AG10803 (cell line): Measurements from ENCODE around the gene ZYG11B.
A peak's percentile ranks its signal among the peaks of the same experiment; 100 is the strongest.

Experiments
- DNase-seq: peaks from one replicate; pipeline ENCODE4 v3.0.0; 2010; ENCODE audit warnings: low read depth
- H3K4me3 ChIP-seq: 2 replicates; pipeline ENCODE4 v1.5.1; 2011; ENCODE audit warnings: mild to moderate bottlenecking, low read length, control low read depth
- CTCF ChIP-seq: conservative IDR thresholded peaks from 2 replicates; pipeline ENCODE4 v1.5.1; 2011; ENCODE audit warnings: mild to moderate bottlenecking, low read length, control low read depth, inconsistent platforms

ZYG11B gene

GRCh38 chr1:52726265-52727113 lies at the start of gene ZYG11B:
Gene ZYG11B (plus strand): TSS chr1:52726453. CDS start chr1:52726654, 201 bp downstream.
- peak; percentile 83 for DNase-seq
- H3K4me3 ChIP-seq: peak within 1 kb of the TSS; percentile 90
- TF ChIP-seq CTCF: no peak

- DNase-seq: no peak
- TF ChIP-seq CTCF: no peak
- no peak overlapping the region for H3K4me3 ChIP-seq
These were observed 49.0 kb upstream of the ZYG11B start for GRCh38 chr1:52677076-52677806.

GRCh38 chr1:52679048-52679447 lies 47.2 kb upstream of the ZYG11B start:
- no peak for TF ChIP-seq CTCF
- H3K4me3 ChIP-seq: no peak overlapping the region
- DNase-seq: no peak

- TF ChIP-seq CTCF: no peak
- no peak overlapping the region for H3K4me3 ChIP-seq
These were observed 46.8 kb upstream of the ZYG11B start for GRCh38 chr1:52679498-52679897.

GRCh38 chr1:52680353-52680752 lies 45.9 kb upstream of the ZYG11B start:
- no peak overlapping the region for H3K4me3 ChIP-seq
- TF ChIP-seq CTCF: no peak
- DNase-seq: no peak

More at GRCh38 chr1:52679498-52679897, 46.8 kb upstream of the ZYG11B start:
- no peak for DNase-seq

- no peak for DNase-seq
- no peak overlapping the region for H3K4me3 ChIP-seq
- no peak for TF ChIP-seq CTCF
These were observed 45.1 kb upstream of the ZYG11B start for GRCh38 chr1:52681136-52681535.

- DNase-seq: no peak
- TF ChIP-seq CTCF: no peak
- no peak overlapping the region for H3K4me3 ChIP-seq
These were observed 42.8 kb upstream of the ZYG11B start for GRCh38 chr1:52683367-52683940.
